HepG2 (cell line): ENCODE results near the gene TMEM269. TPM values are rescaled to one million over a fixed set of nuclear protein-coding genes. Genes with fewer than 3 reads are reported as not detected.

Experiments
- ATAC-seq: fragments of 200-7000 bp; cut with Tn5 transposase; 3 replicates; pipeline ENCODE4 v1.9.1; 2020; ENCODE audit warnings: mild to moderate bottlenecking, moderate library complexity
- BruUV-seq: library from RNA; stranded (reverse); fragments of 400-500 nt; replicated peaks from 2 replicates; lab custom pipeline; 2021; lab: Mats Ljungman, UMichigan
- CTCF ChIA-PET: fragments of 300-600 bp; formaldehyde crosslinking; extraction: SDS; loops from one replicate; lab custom pipeline; 2021; ENCODE audit warnings: low total read pairs, inconsistent platforms, low intra/inter-chr PET ratio; lab: Yijun Ruan, JAX
- POLR2A ChIA-PET: fragments of 350-600 bp; sonication (Branson Sonifier 250); formaldehyde crosslinking; loops from one replicate; lab custom pipeline; 2020; ENCODE audit warnings: antibody characterized with exemption, inconsistent platforms; lab: Yijun Ruan, JAX
- DNase-seq: peaks from one replicate; pipeline ENCODE4 v3.0.0-alpha.2; 2015; ENCODE audit warnings: low spot score
- FAIRE-seq: peaks from 3 replicates; lab custom pipeline; 2011; peaks lifted over from hg19 to GRCh38; lab: Jason Lieb, UNC
- H2AFZ ChIP-seq: one replicate; pipeline ENCODE4 v1.6.1; 2011; ENCODE audit warnings: low read length, inconsistent platforms
- H3K27ac ChIP-seq: fragments of 300-600 bp; 3 replicates; pipeline ENCODE4 v1.8.0; 2011; ENCODE audit warnings: mixed run types, mild to moderate bottlenecking, mixed read lengths, low read length, inconsistent platforms; ENCODE audit not compliant: insufficient read depth; ENCODE audit errors: extremely low read length
- H3K27me3 ChIP-seq, 2 experiments: fragments of 200-600 bp in 1 of 2; 2 replicates in 1 of 2; 3 replicates in 1 of 2; pipeline versions ENCODE4 v1.6.0 to v1.8.0; 2011; ENCODE audit warnings: low read length in 2 of 2, mild to moderate bottlenecking in 2 of 2, moderate library complexity in 2 of 2, inconsistent platforms in 1 of 2; ENCODE audit not compliant: insufficient read depth in 2 of 2, control insufficient read depth in 1 of 2
- H3K36me3 ChIP-seq, 2 experiments: fragments of 200-600 bp in 1 of 2; replicated peaks in 1 of 2; 2 replicates in 1 of 2; 3 replicates in 1 of 2; pipeline versions ENCODE4 v1.5.1 to v1.8.0; 2011; ENCODE audit warnings: low read length in 2 of 2, inconsistent platforms in 1 of 2; ENCODE audit not compliant: insufficient read depth in 2 of 2, control insufficient read depth in 1 of 2
- H3K4me1 ChIP-seq: 2 replicates; pipeline ENCODE4 v1.5.1; 2012; ENCODE audit warnings: low read length, inconsistent platforms; ENCODE audit not compliant: insufficient read depth
- H3K4me2 ChIP-seq: 2 replicates; pipeline ENCODE4 v1.6.0; 2011; ENCODE audit warnings: low read depth, low read length, inconsistent platforms
- H3K4me3 ChIP-seq, 3 experiments: fragments of 200-600 bp in 1 of 3; sonication (generic), shearing (Covaris generic) in 1 of 3; replicated peaks in 1 of 3; 2 replicates each; pipeline ENCODE4 v1.5.1; 2011 to 2016; ENCODE audit warnings: low read length in 3 of 3, inconsistent platforms in 2 of 3, low read depth in 2 of 3, mild to moderate bottlenecking in 2 of 3, control low read depth in 1 of 3, mixed read lengths in 1 of 3; ENCODE audit not compliant: insufficient read depth in 1 of 3
- H3K79me2 ChIP-seq: one replicate; pipeline ENCODE4 v1.6.1; 2011; ENCODE audit warnings: low read length, inconsistent platforms; ENCODE audit not compliant: insufficient read depth
- H3K9ac ChIP-seq: 2 replicates; pipeline ENCODE4 v1.6.0; 2011; ENCODE audit warnings: mild to moderate bottlenecking, low read depth, low read length, inconsistent platforms; ENCODE audit not compliant: insufficient read depth
- H3K9me3 ChIP-seq: 2 replicates; pipeline ENCODE4 v1.5.1; 2012; ENCODE audit warnings: mild to moderate bottlenecking, low read length
- H4K20me1 ChIP-seq: 2 replicates; pipeline ENCODE4 v1.6.0; 2011; ENCODE audit warnings: inconsistent platforms, mild to moderate bottlenecking, low read length, moderate library complexity; ENCODE audit not compliant: insufficient read depth
- FOXA1 ChIP-seq, 2 experiments: fragments of 450-650 bp in 1 of 2; sonication (generic) in 1 of 2; formaldehyde crosslinking in 1 of 2; IDR thresholded peaks; 2 replicates each; pipeline versions ENCODE4 v1.4.0 to v1.6.1; 2016 to 2020; ENCODE audit warnings: missing genetic modification reagents in 1 of 2
- RBFOX2 ChIP-seq: fragments of 200-400 bp; formaldehyde crosslinking; IDR thresholded peaks from 2 replicates; pipeline ENCODE4 v1.6.1; 2017; ENCODE audit warnings: low read depth, mild to moderate bottlenecking, low read length
- SRF ChIP-seq: IDR thresholded peaks from 2 replicates; pipeline ENCODE4 v1.6.1; 2011; ENCODE audit warnings: mild to moderate bottlenecking, low read depth, low read length, moderate library complexity
- TCF7 ChIP-seq: sonication (generic); IDR thresholded peaks from 2 replicates; pipeline ENCODE4 v1.6.1; 2016; ENCODE audit warnings: antibody characterized with exemption, low read depth
- YEATS2 ChIP-seq: sonication (generic); formaldehyde crosslinking; IDR thresholded peaks from 2 replicates; pipeline ENCODE4 v1.4.0; 2020; ENCODE audit warnings: missing genetic modification reagents, borderline replicate concordance
- ZNF225 ChIP-seq: sonication (generic); formaldehyde crosslinking; IDR thresholded peaks from 2 replicates; pipeline ENCODE4 v1.4.0; 2020; ENCODE audit warnings: mild to moderate bottlenecking, missing genetic modification reagents
- ZNF333 ChIP-seq: sonication (generic); formaldehyde crosslinking; IDR thresholded peaks from 2 replicates; pipeline ENCODE4 v1.4.0; 2020; ENCODE audit warnings: mild to moderate bottlenecking, missing genetic modification reagents, borderline replicate concordance
- ZNF550 ChIP-seq: sonication (generic); formaldehyde crosslinking; IDR thresholded peaks from 2 replicates; pipeline ENCODE4 v1.4.0; 2020; ENCODE audit warnings: mild to moderate bottlenecking, missing genetic modification reagents, borderline replicate concordance
- ZNF761 ChIP-seq: sonication (generic); formaldehyde crosslinking; conservative IDR thresholded peaks from 2 replicates; pipeline ENCODE4 v1.4.0; 2020; ENCODE audit warnings: mild to moderate bottlenecking, missing genetic modification reagents
- ZNF766 ChIP-seq: sonication (generic); formaldehyde crosslinking; IDR thresholded peaks from 2 replicates; pipeline ENCODE4 v1.5.0; 2020; ENCODE audit warnings: missing genetic modification reagents, borderline replicate concordance
- WGBS: methylation state at CpG from one replicate; pipeline ENCODE4 v1.1.6; 2017; ENCODE audit warnings: low lambda C conversion rate; 5-methylcytosine and 5-hydroxymethylcytosine counted together
- in situ Hi-C: cut with HindIII; loops from 2 replicates; pipeline ENCODE4 v1.10.0; 2017; ENCODE audit warnings: low pct_unique_long_range_greater_than_20kb; ENCODE audit not compliant: extremely low pct_ligation_motif_present
- intact Hi-C: fragments of 100-400 bp; cut with micrococcal nuclease; formaldehyde crosslinking; loops from one replicate; pipeline ENCODE4 v1.10.0; 2022; ENCODE audit not compliant: unreplicated experiment
- polyA plus RNA-seq, 8 experiments: library from polyadenylated mRNA; depleted of rRNA in 3 of 8; stranded (reverse) in 7 of 8; unstranded in 1 of 8; fragments of >200 nt; fragmentation: Illumina TruSeq in 4 of 8; extraction: Trizol in 4 of 8; gene quantifications; 2 replicates each; pipeline versions ENCODE4 v1.2.1 to v1.2.3, GENCODE V29; 2011 to 2016; ENCODE audit warnings: low read depth in 4 of 8, missing spikeins in 1 of 8, mixed read lengths in 1 of 8; ENCODE audit not compliant: insufficient read depth in 1 of 8
- total RNA-seq, 5 experiments: library from RNA; depleted of rRNA; stranded (reverse); fragments of >200 nt; fragmentation: Illumina TruSeq; extraction: Trizol; gene quantifications; 2 replicates each; pipeline ENCODE4 v1.2.3, GENCODE V29; 2016; ENCODE audit warnings: low read depth in 1 of 5
- TF ChIP-seq, protein P1 (sequence below): sonication (generic); formaldehyde crosslinking; IDR thresholded peaks from 2 replicates; pipeline ENCODE4 v1.4.0; 2020; ENCODE audit warnings: mild to moderate bottlenecking, missing genetic modification reagents
- TF ChIP-seq, protein P2 (sequence below): sonication (generic); formaldehyde crosslinking; IDR thresholded peaks from 2 replicates; pipeline ENCODE4 v1.4.0; 2020; ENCODE audit warnings: missing genetic modification reagents
- TF ChIP-seq, protein P3 (sequence below): sonication (generic); formaldehyde crosslinking; IDR thresholded peaks from 2 replicates; pipeline ENCODE4 v1.8.1; 2023; ENCODE audit warnings: mild to moderate bottlenecking, inconsistent platforms, moderate library complexity, missing genetic modification reagents, borderline replicate concordance
- TF ChIP-seq, protein P4 (sequence below): sonication (generic); formaldehyde crosslinking; IDR thresholded peaks from 2 replicates; pipeline ENCODE4 v1.4.0; 2020; ENCODE audit warnings: missing genetic modification reagents, borderline replicate concordance
- TF ChIP-seq, protein P5 (sequence below): sonication (generic); formaldehyde crosslinking; IDR thresholded peaks from 2 replicates; pipeline ENCODE4 v1.5.0; 2020; ENCODE audit warnings: missing genetic modification reagents

TMEM269 gene
- total and polyA plus RNA-seq, 2 of the 13 experiments (the other 11 are each of a cell fraction or from before 2014, with no cell fraction given), result 0.15 to 0.21 TPM

DNA sequence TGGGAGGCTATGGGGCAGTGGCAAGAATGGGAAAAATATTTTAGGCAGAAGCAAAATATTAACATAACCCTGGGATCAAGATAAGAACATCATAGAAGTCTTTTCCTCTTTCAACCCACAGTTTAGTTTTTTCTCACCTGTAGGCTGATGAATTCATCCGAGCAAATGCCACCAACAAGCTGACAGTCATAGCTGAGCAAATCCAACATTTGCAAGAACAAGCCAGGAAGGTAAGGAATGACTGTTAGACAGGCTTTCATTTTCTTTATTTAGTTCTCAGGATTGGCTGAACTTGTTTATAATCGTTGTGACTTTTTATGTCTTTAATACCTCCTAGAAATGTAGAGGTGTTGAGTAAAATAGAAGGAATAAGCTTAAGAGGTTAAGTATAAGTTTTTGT is 11.4 kb upstream of the TMEM269 start:
- no TSS peak for BruUV-seq
- no peak overlapping the region for H2AFZ ChIP-seq
- H3K9me3 ChIP-seq, result no peaks in the 10 kb centered on the region
- H3K4me3 ChIP-seq, result no peak overlapping the region
- FAIRE-seq (no peak), ATAC-seq (no peak), DNase-seq (no peak)
- H3K36me3 ChIP-seq, result peaks cover 20 to 54% of the 10 kb centered on the region in 2 experiments
- intact Hi-C loops (no loop called here), in situ Hi-C loops (no loop called here)
- H3K4me1 ChIP-seq, result peaks cover 41% of the 10 kb centered on the region
- H3K9ac ChIP-seq, result no peak overlapping the region
- H3K79me2 ChIP-seq, result peaks cover 35% of the 10 kb centered on the region
- ChIA-PET POLR2A (no interaction called here), CTCF (no interaction called here)
- TF ChIP-seq ZNF766 (CRISPR knock-in tag), result no peak
- TF ChIP-seq SRF, result no peak
- TF ChIP-seq ZNF761, result no peak
- TF ChIP-seq ZNF225 (CRISPR knock-in tag), result no peak
- no peak for TF ChIP-seq TCF7
- TF ChIP-seq, protein P1, sequence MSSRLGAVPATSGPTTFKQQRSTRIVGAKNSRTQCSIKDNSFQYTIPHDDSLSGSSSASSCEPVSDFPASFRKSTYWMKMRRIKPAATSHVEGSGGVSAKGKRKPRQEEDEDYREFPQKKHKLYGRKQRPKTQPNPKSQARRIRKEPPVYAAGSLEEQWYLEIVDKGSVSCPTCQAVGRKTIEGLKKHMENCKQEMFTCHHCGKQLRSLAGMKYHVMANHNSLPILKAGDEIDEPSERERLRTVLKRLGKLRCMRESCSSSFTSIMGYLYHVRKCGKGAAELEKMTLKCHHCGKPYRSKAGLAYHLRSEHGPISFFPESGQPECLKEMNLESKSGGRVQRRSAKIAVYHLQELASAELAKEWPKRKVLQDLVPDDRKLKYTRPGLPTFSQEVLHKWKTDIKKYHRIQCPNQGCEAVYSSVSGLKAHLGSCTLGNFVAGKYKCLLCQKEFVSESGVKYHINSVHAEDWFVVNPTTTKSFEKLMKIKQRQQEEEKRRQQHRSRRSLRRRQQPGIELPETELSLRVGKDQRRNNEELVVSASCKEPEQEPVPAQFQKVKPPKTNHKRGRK (CRISPR knock-in tag), result no peak
- TF ChIP-seq ZNF550 (CRISPR knock-in tag), result no peak
- TF ChIP-seq, protein P2, sequence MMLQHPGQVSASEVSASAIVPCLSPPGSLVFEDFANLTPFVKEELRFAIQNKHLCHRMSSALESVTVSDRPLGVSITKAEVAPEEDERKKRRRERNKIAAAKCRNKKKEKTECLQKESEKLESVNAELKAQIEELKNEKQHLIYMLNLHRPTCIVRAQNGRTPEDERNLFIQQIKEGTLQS, result no peak
- no peak for TF ChIP-seq RBFOX2
- TF ChIP-seq YEATS2 (CRISPR knock-in tag), result no peak
- no peak for TF ChIP-seq ZNF333 (CRISPR knock-in tag)
- TF ChIP-seq FOXA1 (IDR thresholded peaks at IDR 0.05), result no peak
- TF ChIP-seq FOXA1 (CRISPR knock-in tag; IDR thresholded peaks at IDR 0.05), result no peak
- TF ChIP-seq, protein P3, sequence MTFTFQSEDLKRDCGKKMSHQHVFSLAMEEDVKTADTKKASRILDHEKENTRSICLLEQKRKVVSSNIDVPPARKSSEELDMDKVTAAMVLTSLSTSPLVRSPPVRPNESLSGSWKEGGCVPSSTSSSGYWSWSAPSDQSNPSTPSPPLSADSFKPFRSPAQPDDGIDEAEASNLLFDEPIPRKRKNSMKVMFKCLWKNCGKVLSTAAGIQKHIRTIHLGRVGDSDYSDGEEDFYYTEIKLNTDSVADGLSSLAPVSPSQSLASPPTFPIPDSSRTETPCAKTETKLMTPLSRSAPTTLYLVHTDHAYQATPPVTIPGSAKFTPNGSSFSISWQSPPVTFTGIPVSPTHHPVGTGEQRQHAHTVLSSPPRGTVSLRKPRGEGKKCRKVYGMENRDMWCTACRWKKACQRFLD (CRISPR knock-in tag), result no peak
- TF ChIP-seq, protein P4, sequence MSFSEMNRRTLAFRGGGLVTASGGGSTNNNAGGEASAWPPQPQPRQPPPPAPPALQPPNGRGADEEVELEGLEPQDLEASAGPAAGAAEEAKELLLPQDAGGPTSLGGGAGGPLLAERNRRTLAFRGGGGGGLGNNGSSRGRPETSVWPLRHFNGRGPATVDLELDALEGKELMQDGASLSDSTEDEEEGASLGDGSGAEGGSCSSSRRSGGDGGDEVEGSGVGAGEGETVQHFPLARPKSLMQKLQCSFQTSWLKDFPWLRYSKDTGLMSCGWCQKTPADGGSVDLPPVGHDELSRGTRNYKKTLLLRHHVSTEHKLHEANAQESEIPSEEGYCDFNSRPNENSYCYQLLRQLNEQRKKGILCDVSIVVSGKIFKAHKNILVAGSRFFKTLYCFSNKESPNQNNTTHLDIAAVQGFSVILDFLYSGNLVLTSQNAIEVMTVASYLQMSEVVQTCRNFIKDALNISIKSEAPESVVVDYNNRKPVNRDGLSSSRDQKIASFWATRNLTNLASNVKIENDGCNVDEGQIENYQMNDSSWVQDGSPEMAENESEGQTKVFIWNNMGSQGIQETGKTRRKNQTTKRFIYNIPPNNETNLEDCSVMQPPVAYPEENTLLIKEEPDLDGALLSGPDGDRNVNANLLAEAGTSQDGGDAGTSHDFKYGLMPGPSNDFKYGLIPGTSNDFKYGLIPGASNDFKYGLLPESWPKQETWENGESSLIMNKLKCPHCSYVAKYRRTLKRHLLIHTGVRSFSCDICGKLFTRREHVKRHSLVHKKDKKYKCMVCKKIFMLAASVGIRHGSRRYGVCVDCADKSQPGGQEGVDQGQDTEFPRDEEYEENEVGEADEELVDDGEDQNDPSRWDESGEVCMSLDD, result no peak
- TF ChIP-seq, protein P5, sequence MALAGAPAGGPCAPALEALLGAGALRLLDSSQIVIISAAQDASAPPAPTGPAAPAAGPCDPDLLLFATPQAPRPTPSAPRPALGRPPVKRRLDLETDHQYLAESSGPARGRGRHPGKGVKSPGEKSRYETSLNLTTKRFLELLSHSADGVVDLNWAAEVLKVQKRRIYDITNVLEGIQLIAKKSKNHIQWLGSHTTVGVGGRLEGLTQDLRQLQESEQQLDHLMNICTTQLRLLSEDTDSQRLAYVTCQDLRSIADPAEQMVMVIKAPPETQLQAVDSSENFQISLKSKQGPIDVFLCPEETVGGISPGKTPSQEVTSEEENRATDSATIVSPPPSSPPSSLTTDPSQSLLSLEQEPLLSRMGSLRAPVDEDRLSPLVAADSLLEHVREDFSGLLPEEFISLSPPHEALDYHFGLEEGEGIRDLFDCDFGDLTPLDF, result no peak
- H4K20me1 ChIP-seq, result no peaks in the 10 kb centered on the region
- H3K27me3 ChIP-seq, result no peaks in the 10 kb centered on the region
- no peak overlapping the region for H3K27ac ChIP-seq
- WGBS, result 46% methylated on average over 2 of the region's 2 CpGs
- H3K4me2 ChIP-seq, result no peak overlapping the region
